WTC11 (cell line): ENCODE data around the gene DCAF5. TPM values are rescaled to one million over a fixed set of nuclear protein-coding genes. Genes with fewer than 3 reads are reported as not detected.

ENCODE experiments used
- ATAC-seq: fragments of 200-7000 bp; cut with Tn5 transposase; 2 replicates; pipeline ENCODE4 v1.10.0; 2021; ENCODE audit warnings: mild to moderate bottlenecking, moderate library complexity
- CTCF ChIA-PET: fragments of 300-600 bp; sonication (Branson Sonifier 250); formaldehyde crosslinking; loops from one replicate; lab custom pipeline; 2021; ENCODE audit warnings: antibody characterized with exemption; lab: Charles Lee
- POLR2A ChIA-PET: fragments of 350-600 bp; sonication (Branson Sonifier 250); formaldehyde crosslinking; loops from one replicate; lab custom pipeline; 2021; ENCODE audit warnings: antibody characterized with exemption; lab: Charles Lee
- DNase-seq: peaks from one replicate; pipeline ENCODE4 v3.0.0; 2021; ENCODE audit warnings: low spot score
- H3K27ac Mint-ChIP-seq: 2 replicates; pipeline ENCODE4 v1.8.0; 2021; ENCODE audit warnings: mixed read lengths
- H3K27me3 Mint-ChIP-seq: 2 replicates; pipeline ENCODE4 v1.8.0; 2021; ENCODE audit warnings: low read depth, mild to moderate bottlenecking, moderate library complexity, mixed read lengths
- H3K36me3 Mint-ChIP-seq: 2 replicates; pipeline ENCODE4 v1.8.0; 2021; ENCODE audit warnings: mixed read lengths
- H3K4me1 Mint-ChIP-seq: 2 replicates; pipeline ENCODE4 v1.8.0; 2022; ENCODE audit warnings: mixed read lengths
- H3K4me3 Mint-ChIP-seq: 2 replicates; pipeline ENCODE4 v1.8.0; 2021; ENCODE audit warnings: mild to moderate bottlenecking, moderate library complexity, mixed read lengths
- H3K9me3 Mint-ChIP-seq: 2 replicates; pipeline ENCODE4 v1.8.0; 2021; ENCODE audit warnings: mixed read lengths
- ATF1 ChIP-seq: sonication (generic); formaldehyde crosslinking; IDR thresholded peaks from 2 replicates; pipeline ENCODE4 v1.8.1; 2023; ENCODE audit warnings: mild to moderate bottlenecking, moderate library complexity, missing genetic modification reagents
- CBFB ChIP-seq: sonication (generic); formaldehyde crosslinking; IDR thresholded peaks from 2 replicates; pipeline ENCODE4 v1.8.1; 2022; ENCODE audit warnings: mild to moderate bottlenecking, low read depth, missing genetic modification reagents
- CREB1 ChIP-seq: sonication (generic); formaldehyde crosslinking; IDR thresholded peaks from 2 replicates; pipeline ENCODE4 v1.8.0; 2023; ENCODE audit warnings: mild to moderate bottlenecking, missing genetic modification reagents
- CREM ChIP-seq: sonication (generic); formaldehyde crosslinking; IDR thresholded peaks from 2 replicates; pipeline ENCODE4 v1.8.1; 2022; ENCODE audit warnings: mild to moderate bottlenecking, missing genetic modification reagents, moderate library complexity
- EMX1 ChIP-seq: fragments of 250-450 bp; sonication (Bioruptor Pico); IDR thresholded peaks from 2 replicates; pipeline ENCODE4 v1.8.0; 2021; ENCODE audit warnings: mild to moderate bottlenecking
- ESRRA ChIP-seq: sonication (generic); formaldehyde crosslinking; IDR thresholded peaks from 2 replicates; pipeline ENCODE4 v1.8.1; 2022; ENCODE audit warnings: mild to moderate bottlenecking, missing genetic modification reagents, borderline replicate concordance
- GABPB1 ChIP-seq: sonication (generic); formaldehyde crosslinking; IDR thresholded peaks from 2 replicates; pipeline ENCODE4 v1.8.1; 2023; ENCODE audit warnings: mild to moderate bottlenecking, missing genetic modification reagents
- GTF2I ChIP-seq: fragments of 250-450 bp; sonication (Bioruptor Pico); conservative IDR thresholded peaks from 2 replicates; pipeline ENCODE4 v1.4.0; 2021; ENCODE audit warnings: mild to moderate bottlenecking
- IRF2 ChIP-seq: sonication (generic); formaldehyde crosslinking; IDR thresholded peaks from 2 replicates; pipeline ENCODE4 v1.8.0; 2022; ENCODE audit warnings: low read depth, missing genetic modification reagents, borderline replicate concordance
- JUN ChIP-seq: sonication (generic); formaldehyde crosslinking; IDR thresholded peaks from 2 replicates; pipeline ENCODE4 v1.8.0; 2023; ENCODE audit warnings: mild to moderate bottlenecking, missing genetic modification reagents
- MXD4 ChIP-seq: fragments of 250-450 bp; sonication (Bioruptor Pico); IDR thresholded peaks from 2 replicates; pipeline ENCODE4 v1.8.0; 2021; ENCODE audit warnings: mild to moderate bottlenecking, moderate library complexity, borderline replicate concordance
- MYBL2 ChIP-seq: sonication (generic); formaldehyde crosslinking; IDR thresholded peaks from 2 replicates; pipeline ENCODE4 v1.8.1; 2023; ENCODE audit warnings: mild to moderate bottlenecking, moderate library complexity, missing genetic modification reagents
- NFATC4 ChIP-seq: fragments of 250-450 bp; sonication (Bioruptor Pico); IDR thresholded peaks from 2 replicates; pipeline ENCODE4 v1.9.0; 2021; ENCODE audit warnings: mild to moderate bottlenecking
- NR1H2 ChIP-seq: sonication (generic); formaldehyde crosslinking; IDR thresholded peaks from 2 replicates; pipeline ENCODE4 v1.9.0; 2021; ENCODE audit warnings: mild to moderate bottlenecking, moderate library complexity, missing genetic modification reagents
- OVOL2 ChIP-seq: fragments of 250-450 bp; sonication (Bioruptor Pico); IDR thresholded peaks from 2 replicates; pipeline ENCODE4 v1.9.0; 2021; ENCODE audit warnings: mild to moderate bottlenecking, borderline replicate concordance
- PRRX2 ChIP-seq: fragments of 250-450 bp; sonication (Bioruptor Pico); IDR thresholded peaks from 2 replicates; pipeline ENCODE4 v1.8.0; 2021; ENCODE audit warnings: mild to moderate bottlenecking
- SMAD4 ChIP-seq: sonication (generic); formaldehyde crosslinking; IDR thresholded peaks from 2 replicates; pipeline ENCODE4 v1.8.0; 2022; ENCODE audit warnings: mild to moderate bottlenecking, missing genetic modification reagents
- TP53 ChIP-seq: sonication (generic); formaldehyde crosslinking; IDR thresholded peaks from 2 replicates; pipeline ENCODE4 v1.8.1; 2023; ENCODE audit warnings: mild to moderate bottlenecking, missing genetic modification reagents
- ZNF219 ChIP-seq: sonication (generic); formaldehyde crosslinking; IDR thresholded peaks from 2 replicates; pipeline ENCODE4 v1.8.0; 2023; ENCODE audit warnings: missing genetic modification reagents, mild to moderate bottlenecking, borderline replicate concordance
- ZNF263 ChIP-seq: sonication (generic); formaldehyde crosslinking; IDR thresholded peaks from 2 replicates; pipeline ENCODE4 v1.8.1; 2022; ENCODE audit warnings: low read depth, mild to moderate bottlenecking, moderate library complexity, missing genetic modification reagents
- total RNA-seq: library from RNA; stranded (reverse); gene quantifications from 3 replicates; pipeline ENCODE4 v1.2.3, GENCODE V29; 2021
- TF ChIP-seq, protein P1 (sequence below): sonication (generic); formaldehyde crosslinking; IDR thresholded peaks from 2 replicates; pipeline ENCODE4 v1.8.0; 2022; ENCODE audit warnings: mild to moderate bottlenecking, missing genetic modification reagents
- TF ChIP-seq, protein P2 (sequence below): sonication (generic); formaldehyde crosslinking; IDR thresholded peaks from 2 replicates; pipeline ENCODE4 v1.8.0; 2022; ENCODE audit warnings: mild to moderate bottlenecking, missing genetic modification reagents
- TF ChIP-seq, protein P3 (sequence below): sonication (generic); formaldehyde crosslinking; IDR thresholded peaks from 2 replicates; pipeline ENCODE4 v1.8.1; 2022; ENCODE audit warnings: mild to moderate bottlenecking, missing genetic modification reagents, moderate library complexity, borderline replicate concordance
- TF ChIP-seq, protein P4 (sequence below): fragments of 250-450 bp; sonication (Bioruptor Pico); conservative IDR thresholded peaks from 2 replicates; pipeline ENCODE4 v1.9.0; 2021; ENCODE audit warnings: mild to moderate bottlenecking
- TF ChIP-seq, protein P5 (sequence below): sonication (generic); formaldehyde crosslinking; IDR thresholded peaks from 2 replicates; pipeline ENCODE4 v1.8.0; 2023; ENCODE audit warnings: missing genetic modification reagents, mild to moderate bottlenecking, borderline replicate concordance
- TF ChIP-seq, protein P6 (sequence below): sonication (generic); formaldehyde crosslinking; IDR thresholded peaks from 2 replicates; pipeline ENCODE4 v1.8.0; 2022; ENCODE audit warnings: mild to moderate bottlenecking, missing genetic modification reagents

The DCAF5 gene
- total RNA-seq, 1 experiment from 2014 or later: 30.3 TPM

DNA sequence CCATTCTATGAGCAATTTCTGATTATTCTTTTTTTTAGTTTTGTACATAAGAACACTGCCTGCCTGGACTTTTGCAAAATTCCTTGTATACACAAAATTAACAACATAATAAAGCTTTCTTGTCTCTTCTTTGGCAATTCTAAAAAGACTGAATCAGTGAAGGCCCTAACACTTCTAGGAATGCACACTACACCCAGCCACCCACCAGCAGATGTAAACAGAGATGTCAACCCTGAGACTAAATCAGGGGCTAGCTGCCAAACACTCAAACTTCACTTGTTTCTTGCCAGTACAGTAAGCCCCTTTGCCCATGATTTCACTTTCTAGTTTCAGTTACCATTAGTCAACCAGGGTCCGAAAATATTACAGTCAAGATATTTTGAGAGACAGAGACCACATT lies 15.5 kb downstream of the DCAF5 start (continued):
- TF ChIP-seq NFATC4 (CRISPR knock-in tag) (no peak), GABPB1 (CRISPR knock-in tag) (no peak), NR1H2 (no peak), PRRX2 (CRISPR knock-in tag) (no peak), ZNF219 (CRISPR knock-in tag) (no peak), CREB1 (no peak), ESRRA (no peak), TP53 (CRISPR knock-in tag) (no peak)
- TF ChIP-seq, protein P1, sequence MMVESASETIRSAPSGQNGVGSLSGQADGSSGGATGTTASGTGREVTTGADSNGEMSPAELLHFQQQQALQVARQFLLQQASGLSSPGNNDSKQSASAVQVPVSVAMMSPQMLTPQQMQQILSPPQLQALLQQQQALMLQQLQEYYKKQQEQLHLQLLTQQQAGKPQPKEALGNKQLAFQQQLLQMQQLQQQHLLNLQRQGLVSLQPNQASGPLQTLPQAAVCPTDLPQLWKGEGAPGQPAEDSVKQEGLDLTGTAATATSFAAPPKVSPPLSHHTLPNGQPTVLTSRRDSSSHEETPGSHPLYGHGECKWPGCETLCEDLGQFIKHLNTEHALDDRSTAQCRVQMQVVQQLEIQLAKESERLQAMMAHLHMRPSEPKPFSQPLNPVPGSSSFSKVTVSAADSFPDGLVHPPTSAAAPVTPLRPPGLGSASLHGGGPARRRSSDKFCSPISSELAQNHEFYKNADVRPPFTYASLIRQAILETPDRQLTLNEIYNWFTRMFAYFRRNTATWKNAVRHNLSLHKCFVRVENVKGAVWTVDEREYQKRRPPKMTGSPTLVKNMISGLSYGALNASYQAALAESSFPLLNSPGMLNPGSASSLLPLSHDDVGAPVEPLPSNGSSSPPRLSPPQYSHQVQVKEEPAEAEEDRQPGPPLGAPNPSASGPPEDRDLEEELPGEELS (CRISPR knock-in tag): no peak
- TF ChIP-seq, protein P2, sequence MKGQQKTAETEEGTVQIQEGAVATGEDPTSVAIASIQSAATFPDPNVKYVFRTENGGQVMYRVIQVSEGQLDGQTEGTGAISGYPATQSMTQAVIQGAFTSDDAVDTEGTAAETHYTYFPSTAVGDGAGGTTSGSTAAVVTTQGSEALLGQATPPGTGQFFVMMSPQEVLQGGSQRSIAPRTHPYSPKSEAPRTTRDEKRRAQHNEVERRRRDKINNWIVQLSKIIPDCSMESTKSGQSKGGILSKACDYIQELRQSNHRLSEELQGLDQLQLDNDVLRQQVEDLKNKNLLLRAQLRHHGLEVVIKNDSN: no peak
- TF ChIP-seq, protein P3, sequence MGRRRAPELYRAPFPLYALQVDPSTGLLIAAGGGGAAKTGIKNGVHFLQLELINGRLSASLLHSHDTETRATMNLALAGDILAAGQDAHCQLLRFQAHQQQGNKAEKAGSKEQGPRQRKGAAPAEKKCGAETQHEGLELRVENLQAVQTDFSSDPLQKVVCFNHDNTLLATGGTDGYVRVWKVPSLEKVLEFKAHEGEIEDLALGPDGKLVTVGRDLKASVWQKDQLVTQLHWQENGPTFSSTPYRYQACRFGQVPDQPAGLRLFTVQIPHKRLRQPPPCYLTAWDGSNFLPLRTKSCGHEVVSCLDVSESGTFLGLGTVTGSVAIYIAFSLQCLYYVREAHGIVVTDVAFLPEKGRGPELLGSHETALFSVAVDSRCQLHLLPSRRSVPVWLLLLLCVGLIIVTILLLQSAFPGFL: no peak
- TF ChIP-seq, all 79 proteins: peak for 0

DNA sequence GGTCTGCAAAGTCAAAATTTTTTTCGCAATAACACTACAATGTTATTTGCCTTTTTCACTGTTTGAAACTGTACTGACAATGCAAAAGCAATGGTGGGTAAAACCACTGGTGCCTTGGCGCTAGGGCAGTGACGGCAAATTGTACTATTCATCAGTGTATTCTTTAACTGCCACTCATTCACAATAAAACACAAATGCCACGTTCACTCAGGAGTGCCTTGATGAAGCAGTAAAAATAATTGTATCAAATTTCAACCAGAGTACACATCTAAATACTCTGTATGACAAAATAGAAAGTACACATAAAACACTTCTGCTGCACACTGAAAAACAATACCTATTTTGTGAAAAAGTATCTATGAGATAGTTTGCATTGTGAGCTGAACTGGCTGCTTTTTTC lies 17.8 kb downstream of the DCAF5 start:
- CTCF ChIA-PET: interaction anchor here (1.3 kb wide), 1 partner anchor 16 kb away, joined by 4 read pairs; no protein-coding TSS in a partner anchor

More for the DNA sequence above, 17.8 kb downstream of the DCAF5 start:
- ATAC-seq (no peak), DNase-seq (no peak)
- TF ChIP-seq, protein P4, sequence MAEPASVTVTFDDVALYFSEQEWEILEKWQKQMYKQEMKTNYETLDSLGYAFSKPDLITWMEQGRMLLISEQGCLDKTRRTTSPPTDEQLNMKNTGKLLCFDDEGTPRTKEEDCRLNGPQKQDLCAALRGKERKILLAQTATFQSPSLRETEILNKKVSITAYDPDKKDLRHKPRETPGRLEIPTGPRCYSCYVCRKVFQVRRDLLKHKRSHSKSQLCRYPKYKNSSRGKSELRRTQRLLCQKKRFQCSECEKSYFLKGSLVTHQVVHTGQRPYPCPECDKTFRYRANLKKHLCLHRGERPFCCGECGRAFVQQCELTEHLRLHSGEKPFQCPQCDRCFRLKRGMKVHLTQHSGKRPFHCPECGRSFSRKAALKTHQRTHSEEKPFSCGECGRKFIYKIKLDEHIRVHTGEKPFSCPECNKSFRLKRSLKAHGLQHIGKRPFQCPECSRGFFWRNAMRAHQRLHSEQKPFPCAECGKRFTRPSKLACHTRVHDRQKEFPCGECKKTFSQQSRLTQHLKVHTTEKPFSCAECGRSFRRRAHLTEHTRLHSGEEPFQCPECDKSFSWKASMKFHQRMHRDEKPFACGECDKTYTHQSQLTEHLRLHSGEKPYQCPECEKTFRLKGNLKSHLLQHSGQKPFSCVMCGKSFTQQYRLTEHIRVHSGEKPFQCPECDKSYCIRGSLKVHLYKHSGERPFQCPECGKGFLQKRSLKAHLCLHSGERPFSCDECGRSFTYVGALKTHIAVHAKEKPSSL (CRISPR knock-in tag): no peak
- TF ChIP-seq EMX1 (CRISPR knock-in tag) (no peak), MYBL2 (CRISPR knock-in tag) (no peak), JUN (no peak), ESRRA (no peak), MXD4 (CRISPR knock-in tag) (no peak), CREM (CRISPR knock-in tag) (no peak), ZNF219 (CRISPR knock-in tag) (no peak), ZNF263 (CRISPR knock-in tag) (no peak), SMAD4 (CRISPR knock-in tag) (no peak), OVOL2 (CRISPR knock-in tag) (no peak), GTF2I (CRISPR knock-in tag) (no peak), ATF1 (no peak), IRF2 (CRISPR knock-in tag) (no peak), CBFB (CRISPR knock-in tag) (no peak)
- TF ChIP-seq, protein P5, sequence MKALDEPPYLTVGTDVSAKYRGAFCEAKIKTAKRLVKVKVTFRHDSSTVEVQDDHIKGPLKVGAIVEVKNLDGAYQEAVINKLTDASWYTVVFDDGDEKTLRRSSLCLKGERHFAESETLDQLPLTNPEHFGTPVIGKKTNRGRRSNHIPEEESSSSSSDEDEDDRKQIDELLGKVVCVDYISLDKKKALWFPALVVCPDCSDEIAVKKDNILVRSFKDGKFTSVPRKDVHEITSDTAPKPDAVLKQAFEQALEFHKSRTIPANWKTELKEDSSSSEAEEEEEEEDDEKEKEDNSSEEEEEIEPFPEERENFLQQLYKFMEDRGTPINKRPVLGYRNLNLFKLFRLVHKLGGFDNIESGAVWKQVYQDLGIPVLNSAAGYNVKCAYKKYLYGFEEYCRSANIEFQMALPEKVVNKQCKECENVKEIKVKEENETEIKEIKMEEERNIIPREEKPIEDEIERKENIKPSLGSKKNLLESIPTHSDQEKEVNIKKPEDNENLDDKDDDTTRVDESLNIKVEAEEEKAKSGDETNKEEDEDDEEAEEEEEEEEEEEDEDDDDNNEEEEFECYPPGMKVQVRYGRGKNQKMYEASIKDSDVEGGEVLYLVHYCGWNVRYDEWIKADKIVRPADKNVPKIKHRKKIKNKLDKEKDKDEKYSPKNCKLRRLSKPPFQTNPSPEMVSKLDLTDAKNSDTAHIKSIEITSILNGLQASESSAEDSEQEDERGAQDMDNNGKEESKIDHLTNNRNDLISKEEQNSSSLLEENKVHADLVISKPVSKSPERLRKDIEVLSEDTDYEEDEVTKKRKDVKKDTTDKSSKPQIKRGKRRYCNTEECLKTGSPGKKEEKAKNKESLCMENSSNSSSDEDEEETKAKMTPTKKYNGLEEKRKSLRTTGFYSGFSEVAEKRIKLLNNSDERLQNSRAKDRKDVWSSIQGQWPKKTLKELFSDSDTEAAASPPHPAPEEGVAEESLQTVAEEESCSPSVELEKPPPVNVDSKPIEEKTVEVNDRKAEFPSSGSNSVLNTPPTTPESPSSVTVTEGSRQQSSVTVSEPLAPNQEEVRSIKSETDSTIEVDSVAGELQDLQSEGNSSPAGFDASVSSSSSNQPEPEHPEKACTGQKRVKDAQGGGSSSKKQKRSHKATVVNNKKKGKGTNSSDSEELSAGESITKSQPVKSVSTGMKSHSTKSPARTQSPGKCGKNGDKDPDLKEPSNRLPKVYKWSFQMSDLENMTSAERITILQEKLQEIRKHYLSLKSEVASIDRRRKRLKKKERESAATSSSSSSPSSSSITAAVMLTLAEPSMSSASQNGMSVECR (CRISPR knock-in tag): no peak
- TF ChIP-seq, protein P6, sequence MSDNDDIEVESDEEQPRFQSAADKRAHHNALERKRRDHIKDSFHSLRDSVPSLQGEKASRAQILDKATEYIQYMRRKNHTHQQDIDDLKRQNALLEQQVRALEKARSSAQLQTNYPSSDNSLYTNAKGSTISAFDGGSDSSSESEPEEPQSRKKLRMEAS (CRISPR knock-in tag): no peak
- Mint-ChIP-seq H3K9me3 (no peaks in the 10 kb centered on the region), H3K4me1 (peaks cover 17% of the 10 kb centered on the region), H3K4me3 (no peak overlapping the region), H3K27ac (no peak overlapping the region), H3K36me3 (no peaks in the 10 kb centered on the region), H3K27me3 (no peaks in the 10 kb centered on the region)
- POLR2A ChIA-PET: no interaction called here
